Embryonic facial prominence (tissue), 1 donor: ENCODE results near the gene SWSAP1.

Source experiments
- DNase-seq: peaks from one replicate; pipeline ENCODE4 v3.0.0-alpha.2; 2016; ENCODE audit errors: extremely low spot score

The SWSAP1 gene

GRCh38 chr19:11355160-11356073, 19.0 kb upstream of the SWSAP1 start, which contains the start of gene PLPPR2:
Gene PLPPR2 (plus strand): TSS chr19:11355432. CDS start chr19:11357674, 2,242 bp downstream.
- DNase-seq: peak; percentile 50

GRCh38 chr19:11356074-11356397, 18.4 kb upstream of the SWSAP1 start:
- DNase-seq: no peak

GRCh38 chr19:11356676-11357550, 17.6 kb upstream of the SWSAP1 start:
- DNase-seq: no peak

GRCh38 chr19:11359421-11359820, 15.0 kb upstream of the SWSAP1 start:
- no peak for DNase-seq

- no peak for DNase-seq
Observed at GRCh38 chr19:11361037-11361770, 13.3 kb upstream of the SWSAP1 start.

- DNase-seq: no peak
Observed at GRCh38 chr19:11361771-11362731, 12.4 kb upstream of the SWSAP1 start.

- no peak for DNase-seq
Observed at GRCh38 chr19:11363881-11364280, 10.6 kb upstream of the SWSAP1 start.

- DNase-seq: no peak
Observed at GRCh38 chr19:11364296-11364904, 10.1 kb upstream of the SWSAP1 start.

- DNase-seq: no peak
Observed at GRCh38 chr19:11364935-11365334, 9.5 kb upstream of the SWSAP1 start.

- DNase-seq: no peak
Observed at GRCh38 chr19:11365557-11366117, 8.8 kb upstream of the SWSAP1 start.

GRCh38 chr19:11367528-11367927, 6.9 kb upstream of the SWSAP1 start:
- DNase-seq: no peak

GRCh38 chr19:11370744-11371143, 3.7 kb upstream of the SWSAP1 start:
- DNase-seq: no peak

- DNase-seq: no peak
Observed at GRCh38 chr19:11373166-11373884, 1.1 kb upstream of the SWSAP1 start.

GRCh38 chr19:11373885-11374432, 507 bp upstream of the SWSAP1 start:
- no peak for DNase-seq

- no peak for DNase-seq
Observed at GRCh38 chr19:11375143-11375948, 880 bp downstream of the SWSAP1 start.

GRCh38 chr19:11377237-11377636, 2.8 kb downstream of the SWSAP1 start:
- DNase-seq: no peak

- DNase-seq: no peak
Observed at GRCh38 chr19:11377756-11378155, 3.3 kb downstream of the SWSAP1 start.
